ENCODE data around the gene TNFRSF18.

Gene TNFRSF18

GRCh38 chr1:1232208-1232795 is 25.9 kb upstream of the TNFRSF18 start, which contains the start of gene B3GALT6:
Gene B3GALT6 (plus strand): TSS chr1:1232237. CDS start chr1:1232279, 42 bp downstream.
- WGBS: 22% methylated on average over 100 of the region's 100 CpGs
- Histone ChIP-seq H3K36me3 (ENCODE audit: insufficient read depth, low read length) (peaks cover 21% of the 10 kb centered on the region), H3K27me3 (ENCODE audit: insufficient read depth, low read length) (no peaks in the 10 kb centered on the region), H3K4me3 (ENCODE audit: low read length) (peak within 1 kb of the TSS; percentile 83), H3K9ac (ENCODE audit: low read depth, low read length) (peak within 1 kb of the TSS; percentile 91), H3K4me1 (ENCODE audit: insufficient read depth, low read length) (0 out of 2 replicates have a peak, but pooled peaks cover 5% of the 10 kb centered on the region), H3K9me3 (ENCODE audit: insufficient read depth, low read depth, low read length) (no peaks in the 10 kb centered on the region), H3K27ac (ENCODE audit: low read depth, low read length) (peak within 1 kb of the TSS; percentile 78)

GRCh38 chr1:1231400-1232207 is 25.2 kb upstream of the TNFRSF18 start, which contains the start of gene SDF4:
Gene SDF4 (minus strand): TSS chr1:1232001. CDS start chr1:1228772, 3,229 bp downstream.
- H3K36me3 ChIP-seq (ENCODE audit: insufficient read depth, low read length): peaks cover 22% of the 10 kb centered on the region
- WGBS: under 1% methylated on average over 99 of the region's 99 CpGs
- H3K27me3 ChIP-seq (ENCODE audit: insufficient read depth, low read length): no peaks in the 10 kb centered on the region
- peak within 1 kb of the TSS; percentile 78 for H3K27ac ChIP-seq (ENCODE audit: low read depth, low read length)
- H3K9ac ChIP-seq (ENCODE audit: low read depth, low read length): peak within 1 kb of the TSS; percentile 91
- peak within 1 kb of the TSS; percentile 83 for H3K4me3 ChIP-seq (ENCODE audit: low read length)
- H3K9me3 ChIP-seq (ENCODE audit: insufficient read depth, low read depth, low read length): no peaks in the 10 kb centered on the region
- H3K4me1 ChIP-seq (ENCODE audit: insufficient read depth, low read length): 0 out of 2 replicates have a peak, but pooled peaks cover 5% of the 10 kb centered on the region

GRCh38 chr1:1230656-1231399 is 24.4 kb upstream of the TNFRSF18 start:
- Histone ChIP-seq H3K4me1 (ENCODE audit: insufficient read depth, low read length) (0 out of 2 replicates have a peak, but pooled peaks cover 5% of the 10 kb centered on the region), H3K27ac (ENCODE audit: low read depth, low read length) (peak overlapping the region; percentile 78), H3K4me3 (ENCODE audit: low read length) (peak overlapping the region; percentile 83), H3K9me3 (ENCODE audit: insufficient read depth, low read depth, low read length) (no peaks in the 10 kb centered on the region), H3K27me3 (ENCODE audit: insufficient read depth, low read length) (no peaks in the 10 kb centered on the region), H3K9ac (ENCODE audit: low read depth, low read length) (peak overlapping the region; percentile 91), H3K36me3 (ENCODE audit: insufficient read depth, low read length) (peaks cover 28% of the 10 kb centered on the region)
- WGBS: 37% methylated on average over 24 of the region's 24 CpGs

GRCh38 chr1:1229770-1230169 is 23.4 kb upstream of the TNFRSF18 start:
- H3K9ac ChIP-seq (ENCODE audit: low read depth, low read length): no peak overlapping the region
- no peak overlapping the region for H3K27ac ChIP-seq (ENCODE audit: low read depth, low read length)
- no peaks in the 10 kb centered on the region for H3K27me3 ChIP-seq (ENCODE audit: insufficient read depth, low read length)
- H3K4me1 ChIP-seq (ENCODE audit: insufficient read depth, low read length): 0 out of 2 replicates have a peak, but pooled peaks cover 5% of the 10 kb centered on the region
- H3K36me3 ChIP-seq (ENCODE audit: insufficient read depth, low read length): peaks cover 36% of the 10 kb centered on the region
- H3K9me3 ChIP-seq (ENCODE audit: insufficient read depth, low read depth, low read length): no peaks in the 10 kb centered on the region
- H3K4me3 ChIP-seq (ENCODE audit: low read length): no peak overlapping the region
- WGBS: 96% methylated on average over 19 of the region's 19 CpGs

GRCh38 chr1:1228596-1229321 is 22.4 kb upstream of the TNFRSF18 start:
- Histone ChIP-seq H3K4me3 (ENCODE audit: low read length) (no peak overlapping the region), H3K27ac (ENCODE audit: low read depth, low read length) (no peak overlapping the region), H3K36me3 (ENCODE audit: insufficient read depth, low read length) (peaks cover 38% of the 10 kb centered on the region), H3K9ac (ENCODE audit: low read depth, low read length) (no peak overlapping the region), H3K27me3 (ENCODE audit: insufficient read depth, low read length) (no peaks in the 10 kb centered on the region), H3K4me1 (ENCODE audit: insufficient read depth, low read length) (0 out of 2 replicates have a peak, but pooled peaks cover 5% of the 10 kb centered on the region), H3K9me3 (ENCODE audit: insufficient read depth, low read depth, low read length) (no peaks in the 10 kb centered on the region)
- 97% methylated on average over 28 of the region's 28 CpGs for WGBS

- H3K27me3 ChIP-seq (ENCODE audit: insufficient read depth, low read length): no peaks in the 10 kb centered on the region
- 97% methylated on average over 30 of the region's 30 CpGs for WGBS
- H3K4me1 ChIP-seq (ENCODE audit: insufficient read depth, low read length): 0 out of 2 replicates have a peak, but pooled peaks cover 5% of the 10 kb centered on the region
- H3K9ac ChIP-seq (ENCODE audit: low read depth, low read length): no peak overlapping the region
- H3K27ac ChIP-seq (ENCODE audit: low read depth, low read length): no peak overlapping the region
- no peaks in the 10 kb centered on the region for H3K9me3 ChIP-seq (ENCODE audit: insufficient read depth, low read depth, low read length)
- H3K4me3 ChIP-seq (ENCODE audit: low read length): no peak overlapping the region
- peaks cover 40% of the 10 kb centered on the region for H3K36me3 ChIP-seq (ENCODE audit: insufficient read depth, low read length)
These were observed 21.8 kb upstream of the TNFRSF18 start for GRCh38 chr1:1228187-1228586.

GRCh38 chr1:1227386-1227785 is 21.0 kb upstream of the TNFRSF18 start:
- 98% methylated on average over 25 of the region's 25 CpGs for WGBS
- Histone ChIP-seq H3K27ac (ENCODE audit: low read depth, low read length) (no peak overlapping the region), H3K36me3 (ENCODE audit: insufficient read depth, low read length) (peaks cover 48% of the 10 kb centered on the region), H3K27me3 (ENCODE audit: insufficient read depth, low read length) (no peaks in the 10 kb centered on the region), H3K9me3 (ENCODE audit: insufficient read depth, low read depth, low read length) (no peaks in the 10 kb centered on the region), H3K9ac (ENCODE audit: low read depth, low read length) (no peak overlapping the region), H3K4me3 (ENCODE audit: low read length) (no peak overlapping the region), H3K4me1 (ENCODE audit: insufficient read depth, low read length) (0 out of 2 replicates have a peak, but pooled peaks cover 5% of the 10 kb centered on the region)

GRCh38 chr1:1226566-1227362 is 20.4 kb upstream of the TNFRSF18 start:
- H3K4me3 ChIP-seq (ENCODE audit: low read length): no peak overlapping the region
- WGBS: 96% methylated on average over 44 of the region's 44 CpGs
- H3K27me3 ChIP-seq (ENCODE audit: insufficient read depth, low read length): no peaks in the 10 kb centered on the region
- peaks cover 53% of the 10 kb centered on the region for H3K36me3 ChIP-seq (ENCODE audit: insufficient read depth, low read length)
- no peak overlapping the region for H3K9ac ChIP-seq (ENCODE audit: low read depth, low read length)
- H3K4me1 ChIP-seq (ENCODE audit: insufficient read depth, low read length): 0 out of 2 replicates have a peak, but pooled peaks cover 5% of the 10 kb centered on the region
- no peak overlapping the region for H3K27ac ChIP-seq (ENCODE audit: low read depth, low read length)
- H3K9me3 ChIP-seq (ENCODE audit: insufficient read depth, low read depth, low read length): no peaks in the 10 kb centered on the region

- H3K9ac ChIP-seq (ENCODE audit: low read depth, low read length): no peak overlapping the region
- WGBS: 96% methylated on average over 18 of the region's 18 CpGs
These were observed 19.5 kb upstream of the TNFRSF18 start for GRCh38 chr1:1225913-1226312.

More at GRCh38 chr1:1225913-1226312, 19.5 kb upstream of the TNFRSF18 start:
- peaks cover 57% of the 10 kb centered on the region for H3K36me3 ChIP-seq (ENCODE audit: insufficient read depth, low read length)
- no peak overlapping the region for H3K27ac ChIP-seq (ENCODE audit: low read depth, low read length)
- no peaks in the 10 kb centered on the region for H3K9me3 ChIP-seq (ENCODE audit: insufficient read depth, low read depth, low read length)
- H3K4me3 ChIP-seq (ENCODE audit: low read length): no peak overlapping the region
- H3K27me3 ChIP-seq (ENCODE audit: insufficient read depth, low read length): no peaks in the 10 kb centered on the region
- H3K4me1 ChIP-seq (ENCODE audit: insufficient read depth, low read length): 0 out of 2 replicates have a peak, but pooled peaks cover 4% of the 10 kb centered on the region

Data from HUES64 (cell line).